A673 (cell line): ENCODE results near the gene CENPX. TPM values are rescaled to one million over a fixed set of nuclear protein-coding genes. Genes with fewer than 3 reads are reported as not detected.

ENCODE experiments used
- BruUV-seq: library from RNA; stranded (reverse); fragments of 400-500 nt; replicated peaks from 2 replicates; lab custom pipeline; 2021; lab: Mats Ljungman, UMichigan
- CTCF ChIA-PET: fragments of 300-600 bp; sonication (Branson Sonifier 250); formaldehyde crosslinking; loops from one replicate; lab custom pipeline; 2022; ENCODE audit warnings: antibody characterized with exemption; lab: Charles Lee
- POLR2A ChIA-PET: fragments of 300-600 bp; sonication (Branson Sonifier 250); formaldehyde crosslinking; loops from one replicate; lab custom pipeline; 2022; ENCODE audit warnings: antibody characterized with exemption; ENCODE audit not compliant: low non-redundant PET; lab: Charles Lee
- DNase-seq: peaks from one replicate; pipeline ENCODE4 v3.0.0-alpha.2; 2015; ENCODE audit warnings: low spot score
- H3K27ac ChIP-seq: fragments of 200-600 bp; sonication (generic); 2 replicates; pipeline ENCODE4 v1.5.1; 2016; ENCODE audit warnings: mixed run types, low read depth, mild to moderate bottlenecking, mixed read lengths, antibody characterized with exemption, low read length; ENCODE audit not compliant: poor library complexity, severe bottlenecking
- H3K27me3 ChIP-seq: fragments of 200-600 bp; sonication (generic); replicated peaks from 2 replicates; pipeline ENCODE4 v1.6.1; 2017; ENCODE audit warnings: mixed run types, low read depth, mild to moderate bottlenecking, mixed read lengths, antibody characterized with exemption, low read length; ENCODE audit not compliant: insufficient read depth, poor library complexity
- H3K36me3 ChIP-seq: fragments of 200-600 bp; sonication (generic); 2 replicates; pipeline ENCODE4 v1.6.1; 2016; ENCODE audit warnings: mixed run types, mild to moderate bottlenecking, mixed read lengths, antibody characterized with exemption, low read length; ENCODE audit not compliant: insufficient read depth, poor library complexity, severe bottlenecking
- H3K4me1 ChIP-seq: fragments of 200-600 bp; sonication (generic); 2 replicates; pipeline ENCODE4 v1.6.1; 2017; ENCODE audit warnings: mixed run types, mild to moderate bottlenecking, mixed read lengths, antibody characterized with exemption, low read length; ENCODE audit not compliant: insufficient read depth, poor library complexity, severe bottlenecking
- H3K4me3 ChIP-seq: fragments of 200-600 bp; sonication (generic); 2 replicates; pipeline ENCODE4 v1.5.1; 2016; ENCODE audit warnings: low read depth, mixed run types, mild to moderate bottlenecking, mixed read lengths, low read length; ENCODE audit not compliant: poor library complexity, severe bottlenecking
- H3K9me3 ChIP-seq: fragments of 200-600 bp; sonication (generic); 2 replicates; pipeline ENCODE4 v1.6.1; 2016; ENCODE audit warnings: mixed run types, low read depth, mild to moderate bottlenecking, mixed read lengths, antibody characterized with exemption, low read length; ENCODE audit not compliant: poor library complexity, severe bottlenecking
- EZH2 ChIP-seq: fragments of 200-600 bp; sonication (generic); IDR thresholded peaks from 2 replicates; pipeline ENCODE4 v1.6.1; 2017; ENCODE audit warnings: borderline replicate concordance, low read depth, mild to moderate bottlenecking, mixed read lengths, antibody characterized with exemption, low read length; ENCODE audit not compliant: poor library complexity, severe bottlenecking
- intact Hi-C: fragments of 100-400 bp; cut with micrococcal nuclease; formaldehyde crosslinking; loops from one replicate; pipeline ENCODE4 v1.10.0; 2022; ENCODE audit not compliant: unreplicated experiment
- total RNA-seq: library from RNA; stranded (reverse); gene quantifications from 2 replicates; pipeline ENCODE4 v1.2.3, GENCODE V29; 2021
- TF ChIP-seq, protein P1 (sequence below): fragments of 300-800, 200-600 bp; sonication (generic); conservative IDR thresholded peaks from 2 replicates; pipeline ENCODE4 v1.5.1; 2017; ENCODE audit warnings: low read depth, mild to moderate bottlenecking, antibody characterized with exemption, low read length, moderate library complexity, mixed read lengths

The CENPX gene
- total RNA-seq, 1 experiment from 2014 or later = 165 TPM

DNA sequence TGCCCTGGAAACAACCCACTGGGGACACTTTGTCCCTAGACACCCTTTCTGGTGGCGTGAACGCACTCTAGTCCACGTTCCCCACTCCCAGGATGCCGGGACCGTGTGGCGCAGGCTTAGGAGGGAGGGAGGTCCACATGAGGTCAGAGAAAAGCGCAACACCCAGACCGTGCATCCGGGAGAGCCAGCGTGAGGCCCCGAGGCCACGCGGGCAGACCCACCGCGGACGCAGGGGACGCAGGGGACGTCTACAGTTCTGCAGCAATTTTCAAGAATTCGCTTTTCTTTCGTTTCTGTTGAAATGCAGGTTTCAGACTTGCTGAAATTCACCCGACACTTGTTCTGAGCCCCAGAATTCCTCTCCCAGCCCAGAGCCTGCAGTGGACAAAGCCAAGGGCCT, 24.2 kb upstream of the CENPX start:
- Histone ChIP-seq H3K27ac (no peak overlapping the region), H3K36me3 (peaks cover 25% of the 10 kb centered on the region), H3K9me3 (no peaks in the 10 kb centered on the region), H3K4me1 (no peaks in the 10 kb centered on the region), H3K27me3 (no peaks in the 10 kb centered on the region), H3K4me3 (no peak overlapping the region)
- intact Hi-C loops = no loop called here
- no peak for DNase-seq
- ChIA-PET CTCF (no interaction called here), POLR2A (no interaction called here)
- TF ChIP-seq, protein P1, sequence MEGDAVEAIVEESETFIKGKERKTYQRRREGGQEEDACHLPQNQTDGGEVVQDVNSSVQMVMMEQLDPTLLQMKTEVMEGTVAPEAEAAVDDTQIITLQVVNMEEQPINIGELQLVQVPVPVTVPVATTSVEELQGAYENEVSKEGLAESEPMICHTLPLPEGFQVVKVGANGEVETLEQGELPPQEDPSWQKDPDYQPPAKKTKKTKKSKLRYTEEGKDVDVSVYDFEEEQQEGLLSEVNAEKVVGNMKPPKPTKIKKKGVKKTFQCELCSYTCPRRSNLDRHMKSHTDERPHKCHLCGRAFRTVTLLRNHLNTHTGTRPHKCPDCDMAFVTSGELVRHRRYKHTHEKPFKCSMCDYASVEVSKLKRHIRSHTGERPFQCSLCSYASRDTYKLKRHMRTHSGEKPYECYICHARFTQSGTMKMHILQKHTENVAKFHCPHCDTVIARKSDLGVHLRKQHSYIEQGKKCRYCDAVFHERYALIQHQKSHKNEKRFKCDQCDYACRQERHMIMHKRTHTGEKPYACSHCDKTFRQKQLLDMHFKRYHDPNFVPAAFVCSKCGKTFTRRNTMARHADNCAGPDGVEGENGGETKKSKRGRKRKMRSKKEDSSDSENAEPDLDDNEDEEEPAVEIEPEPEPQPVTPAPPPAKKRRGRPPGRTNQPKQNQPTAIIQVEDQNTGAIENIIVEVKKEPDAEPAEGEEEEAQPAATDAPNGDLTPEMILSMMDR = no peak
- no peak for TF ChIP-seq EZH2
- BruUV-seq = no TSS peak

DNA sequence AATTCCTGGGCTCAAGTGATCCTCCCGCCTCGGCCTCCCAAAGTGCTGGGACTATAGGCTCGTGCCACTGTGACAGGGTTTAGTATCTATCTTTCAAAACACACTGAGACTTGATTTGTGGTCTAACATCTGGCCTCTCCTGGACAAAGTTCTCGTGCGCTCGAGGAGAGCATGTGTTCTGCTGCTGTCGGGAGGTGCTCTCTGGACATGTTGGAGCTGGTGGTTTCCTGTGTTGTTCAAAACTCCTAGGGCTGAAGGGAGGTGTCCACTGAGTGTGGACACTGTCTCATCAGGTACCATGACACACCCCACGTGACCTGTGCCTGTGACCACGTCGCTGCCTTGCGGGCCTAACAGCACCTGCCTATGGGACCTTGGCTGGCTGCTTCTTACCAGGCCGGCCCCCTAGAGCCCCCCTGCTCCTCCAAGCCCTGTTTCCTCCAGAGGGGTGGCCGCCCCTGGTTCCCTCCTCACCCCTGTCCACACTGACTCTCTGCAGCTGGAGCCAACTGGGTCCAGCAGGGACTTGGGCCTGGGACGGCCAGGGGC, 23.3 kb upstream of the CENPX start:
- H3K27me3 ChIP-seq = no peaks in the 10 kb centered on the region
- H3K4me1 ChIP-seq = no peaks in the 10 kb centered on the region
- intact Hi-C loops = no loop called here
- DNase-seq = no peak
- no peak overlapping the region for H3K4me3 ChIP-seq
- POLR2A ChIA-PET = no interaction called here
- CTCF ChIA-PET = no interaction called here
- no TSS peak for BruUV-seq
- no peak for TF ChIP-seq EZH2
- TF ChIP-seq, protein P1 = no peak
- H3K27ac ChIP-seq = no peak overlapping the region
- no peaks in the 10 kb centered on the region for H3K9me3 ChIP-seq
- peaks cover 25% of the 10 kb centered on the region for H3K36me3 ChIP-seq

DNA sequence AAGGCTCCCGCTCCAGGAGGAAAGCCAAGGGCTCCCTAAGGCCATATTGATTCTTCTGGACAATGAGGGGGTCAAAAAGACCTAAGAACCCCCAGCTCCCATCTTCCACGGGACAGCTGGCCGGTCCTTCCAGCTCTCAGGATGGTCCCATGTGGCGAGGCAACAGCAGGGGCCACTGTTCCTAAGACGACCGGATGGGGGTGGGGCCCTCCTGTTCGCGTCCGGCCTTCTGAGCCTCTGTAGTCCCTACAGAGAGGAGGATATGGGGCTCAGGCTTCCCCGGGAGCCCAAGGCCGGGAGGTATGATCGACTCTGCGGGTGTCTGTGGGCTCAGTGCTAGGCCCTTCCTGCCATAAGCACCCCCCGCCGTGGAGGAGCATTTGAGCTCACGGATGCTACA, 20.8 kb upstream of the CENPX start:
- no peaks in the 10 kb centered on the region for H3K4me1 ChIP-seq
- TF ChIP-seq EZH2 = no peak
- TF ChIP-seq, protein P1 = no peak
- BruUV-seq = no TSS peak
- no peak for DNase-seq
- ChIA-PET CTCF (no interaction called here), POLR2A (no interaction called here)
- H3K9me3 ChIP-seq = no peaks in the 10 kb centered on the region
- no peaks in the 10 kb centered on the region for H3K27me3 ChIP-seq
- no peak overlapping the region for H3K4me3 ChIP-seq
- intact Hi-C loops = no loop called here
- no peak overlapping the region for H3K27ac ChIP-seq
- H3K36me3 ChIP-seq = peaks cover 12% of the 10 kb centered on the region
